C4-2B (cell line): ENCODE data around the gene DEPP1.

Experiments used
- H3K27ac ChIP-seq: fragments of 450-650 bp; 2 replicates; pipeline ENCODE4 v1.5.1; 2017
- ZFX ChIP-seq: fragments of 450-650 bp; IDR thresholded peaks from 2 replicates; pipeline ENCODE4 v1.6.1; 2017
- TF ChIP-seq, protein P1 (sequence below): fragments of 450-650 bp; conservative IDR thresholded peaks from 2 replicates; pipeline ENCODE4 v1.5.1; 2017; ENCODE audit warnings: mild to moderate bottlenecking

Gene DEPP1

DNA sequence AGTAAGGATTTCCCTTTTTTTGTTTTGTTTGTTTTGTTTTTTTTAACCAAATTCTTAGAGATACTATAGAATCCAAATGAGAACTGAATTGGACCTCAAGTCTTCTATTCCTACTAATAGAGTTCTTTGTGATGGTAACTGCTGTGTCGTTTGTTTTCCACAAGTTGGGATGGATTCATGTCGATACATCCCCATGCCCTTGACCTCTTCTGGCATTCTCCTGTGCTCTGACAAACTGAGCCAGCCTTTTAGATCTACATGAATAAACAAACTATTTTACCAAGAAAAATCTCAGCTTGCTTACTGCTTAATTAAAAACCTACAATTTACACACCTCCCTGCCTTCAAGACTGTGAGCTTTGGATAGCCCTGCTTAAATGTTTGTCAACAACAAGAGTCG lies 26.1 kb upstream of the DEPP1 start:
- TF ChIP-seq ZFX: no peak
- TF ChIP-seq, protein P1, sequence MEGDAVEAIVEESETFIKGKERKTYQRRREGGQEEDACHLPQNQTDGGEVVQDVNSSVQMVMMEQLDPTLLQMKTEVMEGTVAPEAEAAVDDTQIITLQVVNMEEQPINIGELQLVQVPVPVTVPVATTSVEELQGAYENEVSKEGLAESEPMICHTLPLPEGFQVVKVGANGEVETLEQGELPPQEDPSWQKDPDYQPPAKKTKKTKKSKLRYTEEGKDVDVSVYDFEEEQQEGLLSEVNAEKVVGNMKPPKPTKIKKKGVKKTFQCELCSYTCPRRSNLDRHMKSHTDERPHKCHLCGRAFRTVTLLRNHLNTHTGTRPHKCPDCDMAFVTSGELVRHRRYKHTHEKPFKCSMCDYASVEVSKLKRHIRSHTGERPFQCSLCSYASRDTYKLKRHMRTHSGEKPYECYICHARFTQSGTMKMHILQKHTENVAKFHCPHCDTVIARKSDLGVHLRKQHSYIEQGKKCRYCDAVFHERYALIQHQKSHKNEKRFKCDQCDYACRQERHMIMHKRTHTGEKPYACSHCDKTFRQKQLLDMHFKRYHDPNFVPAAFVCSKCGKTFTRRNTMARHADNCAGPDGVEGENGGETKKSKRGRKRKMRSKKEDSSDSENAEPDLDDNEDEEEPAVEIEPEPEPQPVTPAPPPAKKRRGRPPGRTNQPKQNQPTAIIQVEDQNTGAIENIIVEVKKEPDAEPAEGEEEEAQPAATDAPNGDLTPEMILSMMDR: no peak
- no peak overlapping the region for H3K27ac ChIP-seq

GRCh38 chr10:45003432-45004000 lies 24.9 kb upstream of the DEPP1 start:
- TF ChIP-seq ZFX: no peak
- TF ChIP-seq, protein P1: no peak
- no peak overlapping the region for H3K27ac ChIP-seq

DNA sequence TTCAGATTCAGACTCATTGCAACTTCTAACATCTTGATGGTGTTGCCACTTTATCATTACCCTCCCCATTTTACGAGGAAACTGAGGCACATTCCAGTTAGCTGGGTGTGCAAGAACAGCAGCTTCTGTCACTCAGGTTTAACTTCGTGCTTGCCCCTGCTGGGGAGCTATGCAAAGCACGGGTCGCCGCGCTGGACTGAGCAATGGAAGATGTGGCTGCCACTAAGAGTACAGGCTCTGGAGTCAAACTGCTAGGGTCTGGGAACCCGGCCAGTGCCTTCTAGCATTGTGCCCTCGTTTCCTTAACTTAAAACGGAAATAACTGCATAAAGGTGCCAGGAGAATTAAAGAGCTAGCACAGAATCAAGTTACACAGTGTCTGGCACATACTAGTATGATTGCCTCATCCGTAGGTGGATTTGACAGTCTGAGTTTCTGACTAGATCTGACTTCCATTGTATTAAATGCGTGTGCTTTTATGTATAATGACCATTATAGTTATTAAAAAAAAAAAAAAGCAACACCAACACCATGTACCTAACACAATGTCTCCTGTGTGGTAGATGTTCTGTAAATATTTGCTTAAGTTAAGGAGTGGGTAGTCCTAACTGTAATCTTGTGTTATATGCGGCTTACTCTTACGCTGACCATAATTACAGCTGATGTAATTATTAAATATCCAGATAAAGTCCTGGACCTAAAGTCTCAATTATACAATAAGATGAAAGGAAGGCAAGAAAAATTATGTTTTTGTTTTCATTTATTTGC lies 23.0 kb upstream of the DEPP1 start:
- H3K27ac ChIP-seq: peak overlapping the region; percentile 82
- TF ChIP-seq, protein P1: no peak; the same call in 1 of the 2 replicates
- TF ChIP-seq ZFX: no peak

GRCh38 chr10:45000752-45001380 lies 22.3 kb upstream of the DEPP1 start, which contains the start of gene ZNF22:
Gene ZNF22 (plus strand): TSS chr10:45000923. CDS start chr10:45003369, 2,446 bp downstream.
- TF ChIP-seq, protein P1: no peak
- peak; percentile 81 for TF ChIP-seq ZFX
- H3K27ac ChIP-seq: peak within 1 kb of the TSS; percentile 82

DNA sequence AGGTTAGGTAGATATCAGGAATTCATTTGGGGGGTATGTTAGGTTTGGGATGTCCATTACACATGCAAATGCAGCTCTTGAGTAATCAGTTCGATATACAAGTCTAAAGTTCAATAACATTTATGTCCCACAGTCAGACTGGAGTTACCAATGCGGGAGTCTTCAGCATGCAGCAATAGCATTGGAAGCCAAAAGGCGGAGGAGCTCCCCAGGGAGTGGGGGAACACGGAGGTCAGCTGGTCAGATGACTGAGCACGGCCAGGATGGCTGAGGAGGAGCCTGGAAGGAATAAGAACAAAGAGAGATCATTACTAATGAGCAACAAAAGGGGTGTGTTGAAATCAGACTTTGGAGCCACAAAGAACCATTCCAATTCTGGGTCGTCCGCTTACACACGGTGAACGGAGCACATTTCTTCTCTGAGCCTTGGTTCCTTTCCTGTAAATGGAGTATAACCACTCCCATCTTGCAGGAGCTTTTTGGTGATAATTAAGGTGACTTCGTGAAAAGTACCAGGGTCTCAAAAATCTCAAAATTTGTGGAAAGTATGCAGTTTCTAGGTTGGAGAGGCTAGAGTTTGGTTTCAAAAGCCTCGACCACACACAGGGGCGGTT lies 21.6 kb upstream of the DEPP1 start:
- TF ChIP-seq ZFX: no peak
- H3K27ac ChIP-seq: peak overlapping the region; percentile 82

GRCh38 chr10:44998146-44998631 lies 19.6 kb upstream of the DEPP1 start:
- TF ChIP-seq ZFX: no peak
- TF ChIP-seq, protein P1: no peak
- no peak overlapping the region for H3K27ac ChIP-seq

GRCh38 chr10:44997105-44997748 lies 18.6 kb upstream of the DEPP1 start:
- TF ChIP-seq, protein P1: no peak
- no peak for TF ChIP-seq ZFX
- no peak overlapping the region for H3K27ac ChIP-seq
